Measurements from ENCODE around the gene GFOD2.

GFOD2 gene

DNA sequence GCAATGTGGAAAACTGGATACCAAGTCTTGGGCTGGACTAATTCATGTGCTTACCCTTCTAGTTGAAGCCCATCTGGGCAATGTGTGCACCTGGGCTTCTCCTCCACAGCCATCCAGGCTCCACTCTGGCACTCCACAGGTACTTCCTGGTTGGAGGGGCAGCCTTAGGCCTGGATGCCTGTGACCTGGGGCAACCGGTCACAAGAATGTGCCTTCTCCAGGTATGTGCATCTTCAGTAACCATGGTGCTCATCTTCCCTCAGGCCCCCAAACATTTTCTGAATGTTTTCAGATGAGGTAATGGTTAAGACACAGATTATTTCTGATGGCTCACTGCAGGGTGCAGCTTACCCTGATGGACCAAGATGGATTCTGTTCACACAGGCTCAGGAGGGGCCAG, 41.4 kb downstream of the GFOD2 start:
- DNase-seq (ENCODE audit: low read depth) = no peak
- H3K4me3 ChIP-seq (ENCODE audit: low read length) = no peak overlapping the region
- TF ChIP-seq, protein P1, sequence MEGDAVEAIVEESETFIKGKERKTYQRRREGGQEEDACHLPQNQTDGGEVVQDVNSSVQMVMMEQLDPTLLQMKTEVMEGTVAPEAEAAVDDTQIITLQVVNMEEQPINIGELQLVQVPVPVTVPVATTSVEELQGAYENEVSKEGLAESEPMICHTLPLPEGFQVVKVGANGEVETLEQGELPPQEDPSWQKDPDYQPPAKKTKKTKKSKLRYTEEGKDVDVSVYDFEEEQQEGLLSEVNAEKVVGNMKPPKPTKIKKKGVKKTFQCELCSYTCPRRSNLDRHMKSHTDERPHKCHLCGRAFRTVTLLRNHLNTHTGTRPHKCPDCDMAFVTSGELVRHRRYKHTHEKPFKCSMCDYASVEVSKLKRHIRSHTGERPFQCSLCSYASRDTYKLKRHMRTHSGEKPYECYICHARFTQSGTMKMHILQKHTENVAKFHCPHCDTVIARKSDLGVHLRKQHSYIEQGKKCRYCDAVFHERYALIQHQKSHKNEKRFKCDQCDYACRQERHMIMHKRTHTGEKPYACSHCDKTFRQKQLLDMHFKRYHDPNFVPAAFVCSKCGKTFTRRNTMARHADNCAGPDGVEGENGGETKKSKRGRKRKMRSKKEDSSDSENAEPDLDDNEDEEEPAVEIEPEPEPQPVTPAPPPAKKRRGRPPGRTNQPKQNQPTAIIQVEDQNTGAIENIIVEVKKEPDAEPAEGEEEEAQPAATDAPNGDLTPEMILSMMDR (conservative IDR thresholded peaks at IDR 0.05; ENCODE audit: low read depth, low read length) = no peak

DNA sequence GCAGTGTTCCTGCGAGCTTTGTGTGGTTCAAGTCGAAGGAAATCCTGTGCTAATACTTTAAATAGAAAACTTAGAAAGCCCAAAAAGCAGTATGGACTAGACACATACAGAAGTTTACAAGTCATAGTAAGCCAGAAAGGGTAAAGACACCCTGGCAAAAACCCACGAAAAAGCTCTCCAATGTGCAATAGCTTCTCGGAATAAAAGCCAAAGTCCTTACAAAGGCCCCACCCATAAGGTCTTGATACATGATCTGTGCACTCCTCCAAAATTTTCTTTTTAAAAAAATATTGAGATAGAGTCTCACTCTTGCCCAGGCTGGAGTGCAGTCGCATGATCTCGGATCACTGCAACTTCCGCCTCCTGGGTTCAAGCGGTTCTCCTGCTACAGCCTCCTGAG, 42.2 kb downstream of the GFOD2 start:
- no peak for DNase-seq (ENCODE audit: low read depth)
- no peak overlapping the region for H3K4me3 ChIP-seq (ENCODE audit: low read length)
- TF ChIP-seq, protein P1 (conservative IDR thresholded peaks at IDR 0.05; ENCODE audit: low read depth, low read length) = no peak

DNA sequence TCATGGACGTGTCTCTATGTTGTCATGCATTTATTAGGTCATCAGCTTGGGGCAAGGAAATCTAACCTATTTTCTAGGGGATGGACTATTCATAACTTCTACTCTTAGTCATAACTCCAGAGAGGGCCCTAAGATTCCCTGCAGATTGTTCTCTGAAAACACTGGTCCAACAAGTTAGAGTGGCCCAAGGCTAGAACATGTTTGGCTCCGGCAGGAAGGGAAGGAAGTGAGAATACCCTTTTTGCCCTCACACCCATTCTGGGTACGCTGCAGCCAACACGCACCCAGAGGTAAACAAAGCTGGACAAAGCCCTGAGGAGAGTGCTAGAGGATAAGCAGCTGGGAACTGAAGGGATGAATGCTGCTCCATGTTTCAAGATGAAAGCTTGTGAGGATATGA, 42.6 kb downstream of the GFOD2 start:
- TF ChIP-seq, protein P1 (conservative IDR thresholded peaks at IDR 0.05; ENCODE audit: low read depth, low read length) = no peak
- H3K4me3 ChIP-seq (ENCODE audit: low read length) = no peak overlapping the region
- no peak for DNase-seq (ENCODE audit: low read depth)

DNA sequence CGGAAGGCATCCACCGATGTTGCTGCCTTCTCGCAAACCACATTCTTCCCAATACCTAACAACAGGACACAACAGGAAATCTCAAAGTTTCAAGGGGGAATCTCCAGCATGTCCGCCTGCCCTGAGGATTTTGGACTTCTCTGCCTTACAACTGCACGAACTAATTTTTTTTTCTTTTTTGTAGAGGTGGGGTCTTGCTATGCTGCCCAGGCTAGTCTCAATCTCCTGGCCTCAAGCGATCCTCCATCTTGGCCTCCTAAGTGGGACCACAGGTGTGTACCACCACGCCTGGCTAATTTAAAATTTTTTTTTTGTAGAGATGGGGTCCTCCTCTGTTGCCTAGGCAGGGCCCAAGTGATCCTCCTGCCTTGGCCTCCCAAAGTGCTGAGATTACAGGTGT, 43.1 kb downstream of the GFOD2 start:
- H3K4me3 ChIP-seq (ENCODE audit: low read length) = no peak overlapping the region
- DNase-seq (ENCODE audit: low read depth) = no peak
- TF ChIP-seq, protein P1 (conservative IDR thresholded peaks at IDR 0.05; ENCODE audit: low read depth, low read length) = no peak

DNA sequence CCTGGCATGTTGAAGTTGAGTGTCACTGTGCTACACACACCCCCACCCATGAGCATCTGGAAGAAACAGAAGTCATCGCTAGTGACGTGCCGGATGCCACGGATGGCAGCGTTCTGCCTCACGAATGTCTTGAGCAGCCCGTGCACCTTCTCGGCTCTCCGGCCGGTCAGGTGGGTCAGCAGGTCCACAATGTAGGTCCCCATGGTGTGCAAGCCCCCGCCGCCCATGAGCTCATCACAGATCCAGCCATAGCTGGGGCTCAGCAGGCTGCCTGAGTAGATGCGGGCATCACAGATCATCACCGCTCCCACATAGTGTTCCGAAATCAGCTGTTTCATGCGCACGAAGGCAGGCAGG, 43.6 kb downstream of the GFOD2 start:
- TF ChIP-seq, protein P1 (conservative IDR thresholded peaks at IDR 0.05; ENCODE audit: low read depth, low read length) = no peak
- no peak overlapping the region for H3K4me3 ChIP-seq (ENCODE audit: low read length)
- DNase-seq (ENCODE audit: low read depth) = no peak

DNA sequence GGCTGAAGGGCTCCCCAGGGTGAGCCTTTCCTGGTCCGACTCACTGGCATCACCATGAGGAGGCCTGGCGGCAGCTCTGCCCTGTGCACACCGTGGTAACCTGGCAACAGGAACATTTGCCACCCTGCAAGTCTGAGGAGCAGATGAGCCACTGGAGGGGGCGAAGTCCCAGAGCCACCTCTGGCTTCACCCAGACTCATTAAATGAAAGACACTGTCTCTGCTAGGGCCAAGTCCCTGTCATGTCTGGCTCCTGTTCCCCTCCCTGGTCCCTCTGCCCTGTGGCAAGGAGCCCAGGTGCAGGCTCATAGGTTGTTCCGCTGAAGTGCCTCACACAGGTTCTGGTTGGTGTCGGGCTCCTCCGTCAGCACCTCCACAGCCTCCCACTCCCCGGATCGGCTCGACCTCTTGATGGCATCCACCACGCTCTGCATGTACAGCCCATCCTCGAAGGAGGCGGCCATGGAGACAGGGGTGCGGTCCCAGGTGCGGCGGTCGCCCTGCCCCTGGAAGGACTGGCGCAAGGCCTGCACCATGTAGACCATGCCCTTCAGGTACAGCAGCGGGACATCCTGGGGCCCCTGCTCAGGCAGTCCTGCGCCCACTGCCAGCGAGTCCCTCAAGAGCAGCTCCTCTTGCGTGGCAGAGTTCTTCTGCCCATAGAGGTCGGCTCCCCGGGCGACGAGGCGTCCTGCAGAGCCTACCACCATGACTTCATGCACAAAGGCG, 44.1 kb downstream of the GFOD2 start:
- TF ChIP-seq, protein P1 (conservative IDR thresholded peaks at IDR 0.05; ENCODE audit: low read depth, low read length) = no peak
- no peak overlapping the region for H3K4me3 ChIP-seq (ENCODE audit: low read length)
- no peak for DNase-seq (ENCODE audit: low read depth)
